Natural killer cell (primary cell): ENCODE data around the gene SLC12A6. TPM values are rescaled to one million over a fixed set of nuclear protein-coding genes. Genes with fewer than 3 reads are reported as not detected.
A peak's percentile ranks its signal among the peaks of the same experiment; 100 is the strongest.

ENCODE experiments used
- ATAC-seq, 3 donors: fragments of 150-1000 bp in 2 of 3; fragments of 200-7000 bp in 1 of 3; cut with Tn5 transposase; 1 replicate in 1 of 3; 2 replicates in 2 of 3; pipeline ENCODE4 v1.10.0; 2021; ENCODE audit warnings: mild to moderate bottlenecking in 2 of 3, moderate library complexity in 2 of 3
- DNase-seq, 2 donors: peaks; one replicate each; pipeline versions ENCODE4 v3.0.0 to v3.0.0-alpha.2; 2013 to 2021; ENCODE audit warnings: mixed read lengths in 1 of 2
- H3K27ac ChIP-seq: one replicate; pipeline ENCODE4 v1.5.1; 2013; ENCODE audit warnings: mild to moderate bottlenecking, low read length
- H3K27me3 ChIP-seq: one replicate; pipeline ENCODE4 v1.6.1; 2013; ENCODE audit warnings: low read length; ENCODE audit not compliant: control insufficient read depth, insufficient read depth
- H3K36me3 ChIP-seq: one replicate; pipeline ENCODE4 v1.6.1; 2013; ENCODE audit warnings: low read length; ENCODE audit not compliant: control insufficient read depth, insufficient read depth
- H3K4me1 ChIP-seq: one replicate; pipeline ENCODE4 v1.6.1; 2013; ENCODE audit warnings: low read length; ENCODE audit not compliant: control insufficient read depth, insufficient read depth
- H3K4me3 ChIP-seq: one replicate; pipeline ENCODE4 v1.5.1; 2013; ENCODE audit warnings: low read length
- H3K9me3 ChIP-seq: one replicate; pipeline ENCODE4 v1.6.1; 2013; ENCODE audit warnings: low read length; ENCODE audit not compliant: control insufficient read depth, insufficient read depth
- H3K27ac Mint-ChIP-seq, 2 donors: one replicate each; pipeline ENCODE4 v1.8.0; 2022; ENCODE audit warnings: mild to moderate bottlenecking in 2 of 2, mixed read lengths in 2 of 2, moderate library complexity in 1 of 2
- H3K27me3 Mint-ChIP-seq, 2 donors: one replicate each; pipeline ENCODE4 v1.8.0; 2022; ENCODE audit warnings: low read depth in 2 of 2, mixed read lengths in 2 of 2
- H3K36me3 Mint-ChIP-seq: one replicate; pipeline ENCODE4 v1.8.0; 2022; ENCODE audit warnings: mixed read lengths
- H3K4me1 Mint-ChIP-seq, 2 donors: one replicate each; pipeline ENCODE4 v1.8.0; 2022; ENCODE audit warnings: mixed read lengths in 2 of 2
- H3K4me3 Mint-ChIP-seq: one replicate; pipeline ENCODE4 v1.8.0; 2022; ENCODE audit warnings: mild to moderate bottlenecking, moderate library complexity, mixed read lengths
- H3K9me3 Mint-ChIP-seq, 2 donors: one replicate each; pipeline ENCODE4 v1.8.0; 2022; ENCODE audit warnings: mixed read lengths in 2 of 2
- WGBS: methylation state at CpG from one replicate; pipeline ENCODE4 v1.1.7; 2013; ENCODE audit warnings: missing lambda C conversion rate; ENCODE audit not compliant: insufficient coverage; 5-methylcytosine and 5-hydroxymethylcytosine counted together
- intact Hi-C: fragments of 100-400 bp; cut with micrococcal nuclease; formaldehyde crosslinking; loops from one replicate; pipeline ENCODE4 v1.14.2; 2022
- total RNA-seq, 4 donors: library from RNA; stranded (reverse); fragments of 120-200 nt in 1 of 4; gene quantifications; one replicate each; pipeline versions ENCODE4 v1.2.3 to v1.2.4, GENCODE V29; 2013 to 2022
- TF ChIP-seq, protein P1 (sequence below): fragments of 200-600 bp; IDR thresholded peaks from one replicate; pipeline ENCODE4 v1.8.0; 2022; ENCODE audit warnings: antibody characterized with exemption

The SLC12A6 gene
- total RNA-seq, 3 donors from 2014 or later (not counting 1 experiment from before 2014, with no cell fraction given), result 56.1 to 82.9 (median 79.5) TPM

DNA sequence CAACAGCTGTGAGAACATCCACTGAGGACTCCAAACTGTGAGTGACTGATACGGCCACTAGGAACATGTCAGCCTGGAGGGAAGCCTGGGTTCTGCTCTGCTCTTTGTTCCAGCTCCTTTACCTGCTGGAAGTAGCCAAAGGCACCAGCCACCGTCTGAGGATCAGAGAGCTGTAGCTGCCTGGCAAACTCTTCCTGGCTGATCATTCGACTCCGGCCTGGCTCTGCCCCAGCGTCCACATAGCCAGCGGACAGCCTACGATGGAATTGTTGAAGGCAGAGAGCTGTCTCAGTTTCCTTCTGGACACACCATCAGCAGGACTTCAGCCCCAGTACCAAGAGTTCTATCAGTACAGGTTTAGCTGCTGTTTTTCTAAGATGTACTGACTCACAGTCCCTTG is 23.7 kb upstream of the SLC12A6 start:
- Histone ChIP-seq H3K27ac (no peak overlapping the region), H3K27me3 (no peaks in the 10 kb centered on the region), H3K4me3 (no peak overlapping the region), H3K36me3 (peaks cover 27% of the 10 kb centered on the region), H3K4me1 (peaks cover 18% of the 10 kb centered on the region), H3K9me3 (no peaks in the 10 kb centered on the region)
- ATAC-seq, result no peak
- 86% methylated on average over 7 of the region's 7 CpGs for WGBS
- H3K4me1 Mint-ChIP-seq, result peaks cover 9 to 15% of the 10 kb centered on the region in 2 donors
- no peak overlapping the region for H3K27ac Mint-ChIP-seq
- no peaks in the 10 kb centered on the region for H3K36me3 Mint-ChIP-seq
- no peaks in the 10 kb centered on the region for H3K9me3 Mint-ChIP-seq
- TF ChIP-seq, protein P1, sequence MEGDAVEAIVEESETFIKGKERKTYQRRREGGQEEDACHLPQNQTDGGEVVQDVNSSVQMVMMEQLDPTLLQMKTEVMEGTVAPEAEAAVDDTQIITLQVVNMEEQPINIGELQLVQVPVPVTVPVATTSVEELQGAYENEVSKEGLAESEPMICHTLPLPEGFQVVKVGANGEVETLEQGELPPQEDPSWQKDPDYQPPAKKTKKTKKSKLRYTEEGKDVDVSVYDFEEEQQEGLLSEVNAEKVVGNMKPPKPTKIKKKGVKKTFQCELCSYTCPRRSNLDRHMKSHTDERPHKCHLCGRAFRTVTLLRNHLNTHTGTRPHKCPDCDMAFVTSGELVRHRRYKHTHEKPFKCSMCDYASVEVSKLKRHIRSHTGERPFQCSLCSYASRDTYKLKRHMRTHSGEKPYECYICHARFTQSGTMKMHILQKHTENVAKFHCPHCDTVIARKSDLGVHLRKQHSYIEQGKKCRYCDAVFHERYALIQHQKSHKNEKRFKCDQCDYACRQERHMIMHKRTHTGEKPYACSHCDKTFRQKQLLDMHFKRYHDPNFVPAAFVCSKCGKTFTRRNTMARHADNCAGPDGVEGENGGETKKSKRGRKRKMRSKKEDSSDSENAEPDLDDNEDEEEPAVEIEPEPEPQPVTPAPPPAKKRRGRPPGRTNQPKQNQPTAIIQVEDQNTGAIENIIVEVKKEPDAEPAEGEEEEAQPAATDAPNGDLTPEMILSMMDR, result no peak
- H3K4me3 Mint-ChIP-seq, result no peak overlapping the region
- intact Hi-C loops, result no loop called here
- DNase-seq, result no peak
- no peaks in the 10 kb centered on the region for H3K27me3 Mint-ChIP-seq

GRCh38 chr15:34360298-34360697 is 22.7 kb upstream of the SLC12A6 start:
- H3K4me1 ChIP-seq, result peaks cover 8% of the 10 kb centered on the region
- Mint-ChIP-seq H3K27me3 (no peaks in the 10 kb centered on the region), H3K27ac (peak overlapping the region in 1 of 2 donors; percentile 19), H3K4me1 (peaks cover 0 to 5% of the 10 kb centered on the region in 2 donors), H3K9me3 (no peaks in the 10 kb centered on the region), H3K36me3 (no peaks in the 10 kb centered on the region), H3K4me3 (no peak overlapping the region)
- ATAC-seq (no peak), DNase-seq (no peak)
- intact Hi-C loops, result no loop called here
- H3K9me3 ChIP-seq, result no peaks in the 10 kb centered on the region
- no peak overlapping the region for H3K27ac ChIP-seq
- WGBS, result 100% methylated on average over 1 of the region's 1 CpG
- no peak overlapping the region for H3K4me3 ChIP-seq
- TF ChIP-seq, protein P1, result no peak
- H3K36me3 ChIP-seq, result peaks cover 27% of the 10 kb centered on the region
- no peaks in the 10 kb centered on the region for H3K27me3 ChIP-seq

DNA sequence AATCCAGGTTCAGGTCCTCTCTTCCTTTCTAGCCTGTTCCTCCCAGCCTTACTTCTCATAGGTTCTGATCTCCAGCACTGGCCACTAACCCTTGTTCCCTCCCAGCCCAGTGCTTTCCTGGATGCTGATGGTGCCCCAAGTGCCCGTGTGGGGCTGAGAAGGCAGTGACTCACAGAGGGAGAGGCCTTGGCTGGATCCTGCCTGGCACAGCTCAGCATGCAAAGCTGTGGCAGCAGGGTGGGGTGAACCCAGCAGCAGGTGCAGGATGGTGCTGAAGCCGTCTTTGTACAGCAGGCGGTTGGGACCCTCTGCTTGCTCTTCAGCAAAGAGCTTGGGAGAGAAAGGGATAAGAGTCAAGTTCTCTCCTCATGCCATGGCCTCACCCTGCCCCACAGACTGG is 21.8 kb upstream of the SLC12A6 start:
- no peak overlapping the region for H3K27ac Mint-ChIP-seq
- H3K27ac ChIP-seq, result no peak overlapping the region
- no peaks in the 10 kb centered on the region for H3K9me3 ChIP-seq
- H3K4me3 ChIP-seq, result no peak overlapping the region
- H3K27me3 Mint-ChIP-seq, result no peaks in the 10 kb centered on the region
- H3K9me3 Mint-ChIP-seq, result no peaks in the 10 kb centered on the region
- ATAC-seq (no peak), DNase-seq (no peak)
- peaks cover 27% of the 10 kb centered on the region for H3K36me3 ChIP-seq
- TF ChIP-seq, protein P1, result no peak
- intact Hi-C loops, result no loop called here
- peaks cover 0 to 9% of the 10 kb centered on the region in 2 donors for H3K4me1 Mint-ChIP-seq
- H3K36me3 Mint-ChIP-seq, result no peaks in the 10 kb centered on the region
- WGBS, result 92% methylated on average over 3 of the region's 3 CpGs
- H3K27me3 ChIP-seq, result no peaks in the 10 kb centered on the region
- no peak overlapping the region for H3K4me3 Mint-ChIP-seq
- no peaks in the 10 kb centered on the region for H3K4me1 ChIP-seq

DNA sequence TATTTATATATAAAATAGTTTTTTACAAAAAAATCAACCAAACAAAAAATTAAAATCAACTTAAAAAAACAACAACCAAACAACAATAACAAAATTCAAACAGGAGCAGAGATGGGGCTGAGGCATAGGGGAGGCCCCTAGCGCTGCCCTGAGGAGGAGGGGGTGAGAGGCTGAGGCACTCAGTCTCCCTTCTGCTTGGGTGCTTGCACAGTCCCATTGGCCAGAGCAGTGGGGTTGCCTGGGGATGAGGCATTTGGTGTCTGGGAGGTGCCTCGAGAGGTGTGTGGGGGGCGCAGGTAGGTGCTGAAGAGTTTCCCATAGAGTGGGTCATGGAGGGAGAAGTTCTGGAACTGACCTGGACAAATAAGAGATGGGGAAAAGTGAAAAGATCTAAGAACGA is 21.4 kb upstream of the SLC12A6 start:
- WGBS, result 100% methylated on average over 4 of the region's 4 CpGs
- Histone ChIP-seq H3K36me3 (peaks cover 29% of the 10 kb centered on the region), H3K9me3 (no peaks in the 10 kb centered on the region), H3K27me3 (no peaks in the 10 kb centered on the region), H3K4me3 (no peak overlapping the region), H3K27ac (no peak overlapping the region), H3K4me1 (no peaks in the 10 kb centered on the region)
- Mint-ChIP-seq H3K4me3 (no peak overlapping the region), H3K27ac (no peak overlapping the region), H3K36me3 (no peaks in the 10 kb centered on the region), H3K27me3 (no peaks in the 10 kb centered on the region), H3K9me3 (no peaks in the 10 kb centered on the region), H3K4me1 (peaks cover 0 to 9% of the 10 kb centered on the region in 2 donors)
- TF ChIP-seq, protein P1, result no peak
- intact Hi-C loops, result no loop called here
- DNase-seq, result no peak
- no peak for ATAC-seq
